Measurements from ENCODE around the gene ITIH3.

- TF ChIP-seq EZH2 (IDR thresholded peaks at IDR 0.05) (no peak), CTCF (IDR thresholded peaks at IDR 0.05) (no peak)
These were observed 16.4 kb upstream of the ITIH3 start for GRCh38 chr3:52777959-52778805.

Data from neural progenitor cell (in vitro differentiated cells).